GM23338 (cell line): ENCODE data around the gene GOT2. TPM values are rescaled to one million over a fixed set of nuclear protein-coding genes. Genes with fewer than 3 reads are reported as not detected.

Source experiments
- ATAC-seq: fragments of 200-7000 bp; cut with Tn5 transposase; 3 replicates; pipeline ENCODE4 v1.9.1; 2020
- DNase-seq: peaks from one replicate; pipeline ENCODE4 v3.0.0-alpha.2; 2015; ENCODE audit warnings: low spot score
- H2AFZ ChIP-seq: fragments of 200-600 bp; sonication (generic); 2 replicates; pipeline ENCODE4 v1.8.0; 2016; ENCODE audit warnings: antibody characterized with exemption, mild to moderate bottlenecking, moderate library complexity
- H3F3A ChIP-seq: fragments of 200-600 bp; sonication (generic); replicated peaks from 2 replicates; pipeline ENCODE4 v1.8.0; 2017; ENCODE audit warnings: antibody characterized with exemption, mixed run types, low read depth
- H3K27ac ChIP-seq: fragments of 200-600 bp; sonication (generic); 2 replicates; pipeline ENCODE4 v1.6.1; 2016; ENCODE audit warnings: low read depth
- H3K27me3 ChIP-seq: fragments of 200-600 bp; sonication (generic); 2 replicates; pipeline ENCODE4 v1.8.0; 2016; ENCODE audit warnings: mild to moderate bottlenecking, mixed run types, moderate library complexity; ENCODE audit not compliant: insufficient read depth
- H3K36me3 ChIP-seq: fragments of 200-600 bp; sonication (generic); 2 replicates; pipeline ENCODE4 v1.8.0; 2016; ENCODE audit warnings: mild to moderate bottlenecking; ENCODE audit not compliant: insufficient read depth
- H3K4me1 ChIP-seq: fragments of 200-600 bp; sonication (generic); 2 replicates; pipeline ENCODE4 v1.8.0; 2016; ENCODE audit warnings: mild to moderate bottlenecking, moderate library complexity; ENCODE audit not compliant: insufficient read depth
- H3K4me2 ChIP-seq: fragments of 200-600 bp; sonication (generic); 2 replicates; pipeline ENCODE4 v1.7.1; 2017; ENCODE audit warnings: mixed run types
- H3K4me3 ChIP-seq: fragments of 200-600 bp; sonication (generic); 2 replicates; pipeline ENCODE4 v1.6.1; 2016; ENCODE audit warnings: mixed run types
- H3K79me2 ChIP-seq: fragments of 200-600 bp; sonication (generic); replicated peaks from 2 replicates; pipeline ENCODE4 v1.8.0; 2017; ENCODE audit warnings: mild to moderate bottlenecking; ENCODE audit not compliant: insufficient read depth
- H3K9me2 ChIP-seq: fragments of 200-600 bp; sonication (generic); 2 replicates; pipeline ENCODE4 v1.8.0; 2017; ENCODE audit not compliant: insufficient read depth
- H4K20me1 ChIP-seq: fragments of 200-600 bp; sonication (generic); replicated peaks from 2 replicates; pipeline ENCODE4 v1.8.0; 2017; ENCODE audit warnings: mild to moderate bottlenecking; ENCODE audit not compliant: insufficient read depth
- H3K27ac Mint-ChIP-seq: 2 replicates; pipeline ENCODE4 v1.8.0; 2020; ENCODE audit warnings: inconsistent platforms, mild to moderate bottlenecking, moderate library complexity, mixed read lengths
- H3K27me3 Mint-ChIP-seq: 3 replicates; pipeline ENCODE4 v1.8.0; 2022; ENCODE audit warnings: low read depth, mild to moderate bottlenecking, moderate library complexity, mixed read lengths, inconsistent platforms; ENCODE audit not compliant: insufficient read depth, poor library complexity
- H3K36me3 Mint-ChIP-seq: 3 replicates; pipeline ENCODE4 v1.8.0; 2021; ENCODE audit warnings: low read depth, mild to moderate bottlenecking, inconsistent platforms, moderate library complexity, mixed read lengths
- H3K4me1 Mint-ChIP-seq: 3 replicates; pipeline ENCODE4 v1.8.0; 2020; ENCODE audit warnings: mild to moderate bottlenecking, inconsistent platforms, mixed read lengths
- H3K4me3 Mint-ChIP-seq: 3 replicates; pipeline ENCODE4 v1.8.0; 2021; ENCODE audit warnings: moderate library complexity, mild to moderate bottlenecking, inconsistent platforms, mixed read lengths
- H3K9me3 Mint-ChIP-seq: 3 replicates; pipeline ENCODE4 v1.8.0; 2020; ENCODE audit warnings: moderate library complexity, mild to moderate bottlenecking, inconsistent platforms, mixed read lengths
- CREB1 ChIP-seq: fragments of 250-450 bp; sonication (Bioruptor Pico); IDR thresholded peaks from 2 replicates; pipeline ENCODE4 v1.5.0; 2020; ENCODE audit warnings: low read depth, mild to moderate bottlenecking, moderate library complexity
- EZH2 ChIP-seq: fragments of 200-600 bp; sonication (generic); IDR thresholded peaks from one replicate; pipeline ENCODE4 v1.8.0; 2017; ENCODE audit warnings: antibody characterized with exemption, mild to moderate bottlenecking, low read depth; ENCODE audit not compliant: unreplicated experiment
- EZH2phosphoT487 ChIP-seq: fragments of 200-600 bp; sonication (generic); IDR thresholded peaks from one replicate; pipeline ENCODE4 v1.8.1; 2018; ENCODE audit warnings: antibody characterized with exemption; ENCODE audit not compliant: unreplicated experiment
- JUNB ChIP-seq: IDR thresholded peaks from one replicate; pipeline ENCODE4 v1.6.1; 2016; ENCODE audit warnings: antibody characterized with exemption; ENCODE audit not compliant: unreplicated experiment
- NANOG ChIP-seq: IDR thresholded peaks from 2 replicates; pipeline ENCODE4 v1.6.1; 2016; ENCODE audit warnings: antibody characterized with exemption, borderline replicate concordance
- POLR2AphosphoS5 ChIP-seq: IDR thresholded peaks from 2 replicates; pipeline ENCODE4 v1.6.1; 2016; ENCODE audit warnings: antibody characterized with exemption, low read depth
- REST ChIP-seq: IDR thresholded peaks from one replicate; pipeline ENCODE4 v1.6.1; 2018; ENCODE audit warnings: antibody characterized with exemption; ENCODE audit not compliant: unreplicated experiment
- STAT1 ChIP-seq: IDR thresholded peaks from one replicate; pipeline ENCODE4 v1.6.1; 2016; ENCODE audit warnings: antibody characterized with exemption; ENCODE audit not compliant: unreplicated experiment
- ZNF114 ChIP-seq: fragments of 250-450 bp; sonication (Bioruptor Pico); IDR thresholded peaks from 2 replicates; pipeline ENCODE4 v1.5.0; 2020; ENCODE audit warnings: mild to moderate bottlenecking, moderate library complexity
- ZNF331 ChIP-seq: fragments of 250-450 bp; sonication (Bioruptor Pico); IDR thresholded peaks from 2 replicates; pipeline ENCODE4 v1.5.0; 2020; ENCODE audit warnings: low read depth, mild to moderate bottlenecking, moderate library complexity
- polyA plus RNA-seq: library from polyadenylated mRNA; unstranded; fragments of >200 nt; fragmentation: Nextera tagmentation; extraction: Ambion mirVana; gene quantifications from 2 replicates; pipeline ENCODE4 v1.2.1, GENCODE V29; 2016
- total RNA-seq: library from RNA; depleted of rRNA; stranded (reverse); fragments of >200 nt; shearing (Covaris generic); gene quantifications from 2 replicates; pipeline ENCODE4 v1.2.3, GENCODE V29; 2014
- TF ChIP-seq, protein P1 (sequence below): fragments of 250-450 bp; sonication (Bioruptor Pico); IDR thresholded peaks from 2 replicates; pipeline ENCODE4 v1.5.0; 2020; ENCODE audit warnings: mild to moderate bottlenecking, moderate library complexity
- TF ChIP-seq, protein P2 (sequence below): IDR thresholded peaks from 2 replicates; pipeline ENCODE4 v1.6.1; 2016; ENCODE audit warnings: antibody characterized with exemption

Gene GOT2
- total and polyA plus RNA-seq, 2 experiments from 2014 or later: 133 to 205 TPM

DNA sequence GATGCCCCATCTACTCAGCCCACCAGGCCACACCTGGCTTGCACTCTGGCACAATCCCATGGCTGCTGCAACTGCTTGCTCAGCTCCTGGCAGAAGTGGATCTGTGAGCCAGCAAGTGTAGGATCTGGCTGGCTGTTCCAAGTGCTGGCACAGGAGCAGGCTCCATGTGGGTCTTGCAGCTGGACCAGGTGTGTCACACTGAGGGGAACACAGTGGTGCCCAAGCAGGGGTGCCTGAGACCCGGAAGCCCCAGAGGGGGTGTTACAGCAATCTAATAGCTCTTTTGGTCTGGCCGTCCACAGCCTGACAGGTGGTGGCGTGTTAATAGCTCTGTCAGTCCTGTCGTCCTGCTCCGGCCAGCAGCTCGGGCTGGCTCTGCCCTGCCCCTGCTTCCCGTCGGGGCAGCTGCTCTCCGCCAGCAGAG lies 19.6 kb upstream of the GOT2 start (continued):
- TF ChIP-seq, protein P1, sequence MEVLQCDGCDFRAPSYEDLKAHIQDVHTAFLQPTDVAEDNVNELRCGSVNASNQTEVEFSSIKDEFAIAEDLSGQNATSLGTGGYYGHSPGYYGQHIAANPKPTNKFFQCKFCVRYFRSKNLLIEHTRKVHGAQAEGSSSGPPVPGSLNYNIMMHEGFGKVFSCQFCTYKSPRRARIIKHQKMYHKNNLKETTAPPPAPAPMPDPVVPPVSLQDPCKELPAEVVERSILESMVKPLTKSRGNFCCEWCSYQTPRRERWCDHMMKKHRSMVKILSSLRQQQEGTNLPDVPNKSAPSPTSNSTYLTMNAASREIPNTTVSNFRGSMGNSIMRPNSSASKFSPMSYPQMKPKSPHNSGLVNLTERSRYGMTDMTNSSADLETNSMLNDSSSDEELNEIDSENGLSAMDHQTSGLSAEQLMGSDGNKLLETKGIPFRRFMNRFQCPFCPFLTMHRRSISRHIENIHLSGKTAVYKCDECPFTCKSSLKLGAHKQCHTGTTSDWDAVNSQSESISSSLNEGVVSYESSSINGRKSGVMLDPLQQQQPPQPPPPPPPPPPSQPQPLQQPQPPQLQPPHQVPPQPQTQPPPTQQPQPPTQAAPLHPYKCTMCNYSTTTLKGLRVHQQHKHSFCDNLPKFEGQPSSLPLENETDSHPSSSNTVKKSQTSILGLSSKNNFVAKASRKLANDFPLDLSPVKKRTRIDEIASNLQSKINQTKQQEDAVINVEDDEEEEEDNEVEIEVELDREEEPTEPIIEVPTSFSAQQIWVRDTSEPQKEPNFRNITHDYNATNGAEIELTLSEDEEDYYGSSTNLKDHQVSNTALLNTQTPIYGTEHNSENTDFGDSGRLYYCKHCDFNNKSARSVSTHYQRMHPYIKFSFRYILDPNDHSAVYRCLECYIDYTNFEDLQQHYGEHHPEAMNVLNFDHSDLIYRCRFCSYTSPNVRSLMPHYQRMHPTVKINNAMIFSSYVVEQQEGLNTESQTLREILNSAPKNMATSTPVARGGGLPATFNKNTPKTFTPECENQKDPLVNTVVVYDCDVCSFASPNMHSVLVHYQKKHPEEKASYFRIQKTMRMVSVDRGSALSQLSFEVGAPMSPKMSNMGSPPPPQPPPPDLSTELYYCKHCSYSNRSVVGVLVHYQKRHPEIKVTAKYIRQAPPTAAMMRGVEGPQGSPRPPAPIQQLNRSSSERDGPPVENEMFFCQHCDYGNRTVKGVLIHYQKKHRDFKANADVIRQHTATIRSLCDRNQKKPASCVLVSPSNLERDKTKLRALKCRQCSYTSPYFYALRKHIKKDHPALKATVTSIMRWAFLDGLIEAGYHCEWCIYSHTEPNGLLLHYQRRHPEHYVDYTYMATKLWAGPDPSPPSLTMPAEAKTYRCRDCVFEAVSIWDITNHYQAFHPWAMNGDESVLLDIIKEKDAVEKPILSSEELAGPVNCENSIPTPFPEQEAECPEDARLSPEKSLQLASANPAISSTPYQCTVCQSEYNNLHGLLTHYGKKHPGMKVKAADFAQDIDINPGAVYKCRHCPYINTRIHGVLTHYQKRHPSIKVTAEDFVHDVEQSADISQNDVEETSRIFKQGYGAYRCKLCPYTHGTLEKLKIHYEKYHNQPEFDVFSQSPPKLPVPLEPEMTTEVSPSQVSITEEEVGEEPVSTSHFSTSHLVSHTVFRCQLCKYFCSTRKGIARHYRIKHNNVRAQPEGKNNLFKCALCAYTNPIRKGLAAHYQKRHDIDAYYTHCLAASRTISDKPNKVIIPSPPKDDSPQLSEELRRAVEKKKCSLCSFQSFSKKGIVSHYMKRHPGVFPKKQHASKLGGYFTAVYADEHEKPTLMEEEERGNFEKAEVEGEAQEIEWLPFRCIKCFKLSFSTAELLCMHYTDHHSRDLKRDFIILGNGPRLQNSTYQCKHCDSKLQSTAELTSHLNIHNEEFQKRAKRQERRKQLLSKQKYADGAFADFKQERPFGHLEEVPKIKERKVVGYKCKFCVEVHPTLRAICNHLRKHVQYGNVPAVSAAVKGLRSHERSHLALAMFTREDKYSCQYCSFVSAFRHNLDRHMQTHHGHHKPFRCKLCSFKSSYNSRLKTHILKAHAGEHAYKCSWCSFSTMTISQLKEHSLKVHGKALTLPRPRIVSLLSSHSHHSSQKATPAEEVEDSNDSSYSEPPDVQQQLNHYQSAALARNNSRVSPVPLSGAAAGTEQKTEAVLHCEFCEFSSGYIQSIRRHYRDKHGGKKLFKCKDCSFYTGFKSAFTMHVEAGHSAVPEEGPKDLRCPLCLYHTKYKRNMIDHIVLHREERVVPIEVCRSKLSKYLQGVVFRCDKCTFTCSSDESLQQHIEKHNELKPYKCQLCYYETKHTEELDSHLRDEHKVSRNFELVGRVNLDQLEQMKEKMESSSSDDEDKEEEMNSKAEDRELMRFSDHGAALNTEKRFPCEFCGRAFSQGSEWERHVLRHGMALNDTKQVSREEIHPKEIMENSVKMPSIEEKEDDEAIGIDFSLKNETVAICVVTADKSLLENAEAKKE (CRISPR knock-in tag): no peak
- TF ChIP-seq POLR2AphosphoS5 (no peak), EZH2 (no peak), ZNF114 (no peak), ZNF331 (no peak), NANOG (no peak), JUNB (no peak), STAT1 (no peak), CREB1 (CRISPR knock-in tag) (no peak)
- TF ChIP-seq, protein P2, sequence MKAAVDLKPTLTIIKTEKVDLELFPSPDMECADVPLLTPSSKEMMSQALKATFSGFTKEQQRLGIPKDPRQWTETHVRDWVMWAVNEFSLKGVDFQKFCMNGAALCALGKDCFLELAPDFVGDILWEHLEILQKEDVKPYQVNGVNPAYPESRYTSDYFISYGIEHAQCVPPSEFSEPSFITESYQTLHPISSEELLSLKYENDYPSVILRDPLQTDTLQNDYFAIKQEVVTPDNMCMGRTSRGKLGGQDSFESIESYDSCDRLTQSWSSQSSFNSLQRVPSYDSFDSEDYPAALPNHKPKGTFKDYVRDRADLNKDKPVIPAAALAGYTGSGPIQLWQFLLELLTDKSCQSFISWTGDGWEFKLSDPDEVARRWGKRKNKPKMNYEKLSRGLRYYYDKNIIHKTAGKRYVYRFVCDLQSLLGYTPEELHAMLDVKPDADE: no peak

- no peak overlapping the region for H3K27ac Mint-ChIP-seq
- H3K9me2 ChIP-seq: no peaks in the 10 kb centered on the region
- H4K20me1 ChIP-seq: no peaks in the 10 kb centered on the region
- H3K4me1 ChIP-seq: no peaks in the 10 kb centered on the region
- no peaks in the 10 kb centered on the region for H3K27me3 Mint-ChIP-seq
- no peak overlapping the region for H3K4me2 ChIP-seq
- H3K27ac ChIP-seq: no peak overlapping the region
- DNase-seq (no peak), ATAC-seq (no peak)
- peaks cover 2% of the 10 kb centered on the region; the same call in 1 of the 3 replicates for H3K9me3 Mint-ChIP-seq
- H2AFZ ChIP-seq: no peak overlapping the region
- H3K36me3 ChIP-seq: no peaks in the 10 kb centered on the region
- H3K4me3 ChIP-seq: no peak overlapping the region
- no peaks in the 10 kb centered on the region for H3K36me3 Mint-ChIP-seq
- H3K79me2 ChIP-seq: no peaks in the 10 kb centered on the region
- no peaks in the 10 kb centered on the region for H3K27me3 ChIP-seq
- no peaks in the 10 kb centered on the region for H3F3A ChIP-seq
- no peak overlapping the region for H3K4me3 Mint-ChIP-seq
- H3K4me1 Mint-ChIP-seq: no peaks in the 10 kb centered on the region
- TF ChIP-seq, protein P2: no peak
- TF ChIP-seq EZH2 (no peak), ZNF331 (no peak), EZH2phosphoT487 (no peak), REST (no peak)
These were observed 10.4 kb upstream of the GOT2 start for GRCh38 chr16:58744497-58744896.
